NT2/D1 (cell line): ENCODE data around the gene CASR.

Experiments
- SUZ12 ChIP-seq: IDR thresholded peaks from 2 replicates; pipeline ENCODE4 v1.6.1; 2011; ENCODE audit not compliant: insufficient read length, insufficient read depth; ENCODE audit errors: extremely low read depth
- YY1 ChIP-seq: IDR thresholded peaks from 2 replicates; pipeline ENCODE4 v1.6.1; 2011; ENCODE audit not compliant: insufficient read length, insufficient read depth

DNA sequence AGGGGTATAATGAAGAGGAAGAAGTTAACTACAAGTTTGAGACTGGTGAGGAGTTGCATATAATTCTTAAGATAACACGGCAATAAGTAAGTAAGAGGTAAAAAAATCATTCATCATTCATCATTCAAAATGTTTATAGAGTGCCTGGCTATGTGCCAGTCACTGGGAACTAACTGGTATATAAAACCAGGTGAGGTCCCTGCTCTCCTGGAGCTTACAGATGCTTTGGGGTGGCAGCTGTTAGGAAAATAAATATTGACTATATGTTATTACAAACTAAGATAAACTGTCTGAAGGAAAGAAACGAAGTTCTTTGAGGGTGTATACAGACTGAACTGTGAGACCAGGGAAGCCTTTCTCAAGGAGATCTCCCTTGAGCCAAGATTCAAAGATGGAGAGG lies 2.9 kb downstream of the CASR start:
- TF ChIP-seq YY1 (no peak), SUZ12 (no peak)
